ENCODE results near the gene SIPA1L3.
"Not testable (repeated sequence)": the region's sequence is repeated elsewhere in the genome, so short reads cannot be mapped to it uniquely, and the experiment has no call there.

GRCh38 chr19:38071054-38071453 is 164.0 kb downstream of the SIPA1L3 start:
- TF ChIP-seq INSM2 (tag by site-specific recombination; IDR thresholded peaks at IDR 0.05); ZNF510 (tag by site-specific recombination; IDR thresholded peaks at IDR 0.05; ENCODE audit: insufficient replicate concordance); TCF7L2 (IDR thresholded peaks at IDR 0.05; ENCODE audit: borderline replicate concordance, low read depth, low read length); CTCF (tag by site-specific recombination; IDR thresholded peaks at IDR 0.05): not testable (repeated sequence)
